GM18868 (cell line): ENCODE data around the gene KRTAP9-9.
"Not testable (repeated sequence)": the region's sequence is repeated elsewhere in the genome, so short reads cannot be mapped to it uniquely, and the experiment has no call there.

Experiments used
- ATAC-seq: cut with Tn5 transposase; IDR thresholded peaks from one replicate; pipeline ENCODE4 v1.9.1; 2021; ENCODE audit warnings: mild to moderate bottlenecking, moderate library complexity; ENCODE audit not compliant: unreplicated experiment

KRTAP9-9 gene

DNA sequence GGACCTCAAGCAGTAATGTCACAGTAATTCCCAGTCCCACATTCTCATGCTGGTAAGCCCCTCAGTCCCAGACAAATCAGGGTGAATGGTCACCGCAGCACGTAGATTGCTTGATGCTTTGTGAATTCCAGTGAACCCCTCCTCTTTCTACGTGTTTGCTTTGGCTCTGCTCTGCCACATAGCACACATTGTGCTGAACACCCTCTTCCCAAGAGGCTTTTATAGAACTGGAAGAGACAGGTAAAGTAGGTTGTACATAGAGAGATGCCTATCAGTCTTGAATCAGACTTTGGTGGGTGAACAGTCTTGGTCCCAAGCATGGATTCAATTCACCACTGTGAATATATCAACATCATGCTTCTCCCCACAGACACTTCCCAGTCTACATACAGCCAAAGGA, 9.4 kb downstream of the KRTAP9-9 start:
- no peak for ATAC-seq

DNA sequence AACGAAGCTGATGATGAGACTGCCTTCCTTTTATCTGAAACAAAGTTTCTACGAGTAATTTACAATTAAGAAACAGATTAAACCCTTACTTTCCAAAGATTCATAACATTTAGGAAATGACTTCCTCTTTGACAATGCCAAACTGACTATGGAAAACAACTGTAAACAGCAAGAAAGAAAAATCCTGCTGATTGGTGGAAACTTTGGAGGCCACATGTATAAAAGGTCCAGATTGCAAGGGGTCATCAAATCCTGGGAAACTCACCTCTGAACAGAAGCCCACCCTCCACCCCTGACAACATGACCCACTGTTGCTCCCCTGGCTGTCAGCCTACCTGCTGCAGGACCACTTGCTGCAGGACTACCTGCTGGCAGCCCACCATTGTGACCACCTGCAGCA, 9.9 kb downstream of the KRTAP9-9 start, which contains the start of gene KRTAP9-6:
TSS of gene KRTAP9-6 (plus strand) at position 301 of the 400 bp plus-strand sequence. CDS start at position 301, 0 bp downstream.
- no peak for ATAC-seq

DNA sequence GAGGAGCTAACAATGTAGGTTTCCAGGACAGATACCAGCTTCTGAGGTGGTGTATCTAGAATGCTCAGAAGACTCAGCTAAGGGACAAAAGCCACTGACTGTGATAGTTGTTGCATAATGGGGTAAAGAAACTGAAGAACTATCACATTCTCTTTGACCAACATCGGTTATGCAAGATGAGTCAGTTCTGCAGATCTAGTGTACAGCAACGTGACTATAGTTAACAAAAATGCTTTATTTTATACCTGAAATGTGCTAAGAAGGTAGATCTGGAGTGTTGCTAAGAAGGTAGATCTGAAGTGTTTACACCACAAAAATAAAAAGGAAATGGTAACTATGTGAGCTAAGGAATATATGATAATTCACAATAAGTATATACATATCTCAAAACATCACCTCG, 12.5 kb downstream of the KRTAP9-9 start:
- no peak for ATAC-seq

DNA sequence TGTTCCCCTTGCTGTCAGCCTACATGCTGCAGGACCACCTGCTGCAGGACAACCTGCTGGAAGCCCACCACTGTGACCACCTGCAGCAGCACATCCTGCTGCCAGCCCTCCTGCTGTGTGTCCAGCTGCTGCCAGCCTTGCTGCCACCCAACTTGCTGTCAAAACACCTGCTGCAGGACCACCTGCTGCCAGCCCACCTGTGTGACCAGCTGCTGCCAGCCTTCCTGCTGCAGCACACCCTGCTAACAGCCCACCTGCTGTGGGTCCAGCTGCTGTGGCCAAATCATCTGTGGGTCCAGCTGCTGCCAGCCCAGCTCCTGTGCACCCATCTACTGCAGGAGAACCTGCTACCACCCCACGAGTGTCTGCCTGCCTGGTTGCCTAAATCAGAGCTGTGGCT, 16.1 kb downstream of the KRTAP9-9 start:
- not testable (repeated sequence) for ATAC-seq

DNA sequence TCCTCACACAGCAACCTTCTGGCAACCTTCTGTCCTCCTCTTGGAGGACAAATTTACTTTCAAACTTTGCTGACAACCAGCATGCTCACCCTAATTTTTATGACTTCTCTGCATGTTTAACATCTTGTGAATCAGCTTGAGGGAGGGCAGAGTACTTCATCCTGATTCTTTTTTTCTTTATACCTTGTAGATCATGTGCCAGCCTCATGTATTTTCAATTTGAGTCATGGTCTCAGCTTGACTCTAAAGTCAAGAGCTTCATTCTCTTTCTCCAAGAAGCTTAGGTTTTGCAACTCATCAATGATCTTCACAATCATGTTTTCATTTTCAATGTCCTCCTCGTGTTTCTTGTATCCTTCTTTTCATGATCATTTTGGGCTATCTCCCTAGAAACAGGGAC, 16.7 kb downstream of the KRTAP9-9 start:
- ATAC-seq = no peak

DNA sequence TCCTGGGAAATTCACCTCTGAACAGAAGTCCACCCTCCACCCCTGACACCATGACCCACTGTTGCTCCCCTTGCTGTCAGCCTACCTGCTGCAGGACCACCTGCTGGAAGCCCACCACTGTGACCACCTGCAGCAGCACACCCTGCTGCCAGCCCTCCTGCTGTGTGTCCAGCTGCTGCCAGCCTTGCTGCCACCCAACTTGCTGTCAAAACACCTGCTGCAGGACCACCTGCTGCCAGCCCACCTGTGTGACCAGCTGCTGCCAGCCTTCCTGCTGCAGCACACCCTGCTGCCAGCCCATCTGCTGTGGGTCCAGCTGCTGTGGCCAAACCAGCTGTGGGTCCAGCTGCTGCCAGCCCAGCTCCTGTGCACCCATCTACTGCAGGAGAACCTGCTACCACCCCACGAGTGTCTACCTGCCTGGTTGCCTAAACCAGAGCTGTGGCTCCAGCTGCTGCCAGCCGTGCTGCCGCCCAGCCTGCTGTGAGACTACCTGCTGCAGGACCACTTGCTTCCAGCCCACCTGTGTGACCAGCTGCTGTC, 20.5 kb downstream of the KRTAP9-9 start, which contains the start of gene KRTAP9-7:
TSS of gene KRTAP9-7 (plus strand) at position 51 of the 543 bp plus-strand sequence. CDS start at position 51, 0 bp downstream.
- not testable (repeated sequence) for ATAC-seq

DNA sequence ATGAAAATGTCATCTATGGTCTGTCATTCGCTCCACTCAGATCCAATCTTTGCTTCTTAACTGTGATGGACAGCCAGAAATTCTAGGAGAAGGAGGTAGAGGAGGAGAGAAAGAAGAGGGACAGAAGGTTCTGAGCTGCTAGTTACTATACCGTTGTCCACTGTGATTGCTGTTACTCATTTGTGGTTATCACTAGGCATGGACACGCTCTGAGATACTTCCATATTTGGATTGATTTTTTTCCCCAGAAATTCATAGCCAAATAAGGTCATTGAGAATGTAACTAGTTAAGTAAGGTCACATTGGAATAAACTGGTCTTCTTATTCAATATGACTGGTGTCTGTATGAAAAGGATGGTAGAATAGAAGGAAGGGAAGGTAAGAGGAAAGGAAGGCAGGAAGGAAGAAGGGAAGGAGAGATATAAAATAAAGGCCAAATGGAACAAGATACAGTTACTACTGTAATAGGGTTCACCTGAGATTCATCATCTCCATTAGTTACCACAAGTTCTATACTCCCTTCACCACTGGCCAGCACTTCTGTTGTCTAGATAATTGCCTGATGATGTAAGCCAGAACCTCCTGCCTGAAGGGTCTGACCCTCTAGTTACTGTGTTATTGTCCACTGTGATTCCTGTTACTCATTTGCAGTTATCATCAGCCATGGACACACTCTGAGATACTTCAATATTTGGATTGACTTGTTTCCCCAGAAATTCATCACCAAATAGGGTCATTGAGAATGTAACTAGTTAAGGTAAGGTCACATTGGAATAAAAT, 23.2 kb downstream of the KRTAP9-9 start:
- no peak for ATAC-seq

DNA sequence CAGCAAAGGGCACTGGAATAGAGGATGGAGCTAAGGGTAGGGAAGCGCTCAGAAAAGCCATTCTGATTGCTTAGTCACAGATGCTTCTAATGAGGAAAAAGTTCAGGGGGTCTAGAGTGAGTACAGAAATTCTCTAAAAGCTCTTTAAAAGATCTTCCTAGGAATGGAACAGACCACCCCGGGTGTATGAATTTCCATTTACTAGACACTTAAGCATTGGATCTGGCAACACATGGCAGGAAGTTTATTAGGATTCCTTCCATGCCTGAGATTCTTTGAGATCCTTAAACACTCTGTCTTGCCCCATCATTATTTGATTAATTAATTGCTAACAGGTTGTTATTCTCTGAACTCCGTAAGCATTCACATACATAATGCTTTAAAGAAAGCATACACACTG, 28.9 kb downstream of the KRTAP9-9 start:
- no peak for ATAC-seq

DNA sequence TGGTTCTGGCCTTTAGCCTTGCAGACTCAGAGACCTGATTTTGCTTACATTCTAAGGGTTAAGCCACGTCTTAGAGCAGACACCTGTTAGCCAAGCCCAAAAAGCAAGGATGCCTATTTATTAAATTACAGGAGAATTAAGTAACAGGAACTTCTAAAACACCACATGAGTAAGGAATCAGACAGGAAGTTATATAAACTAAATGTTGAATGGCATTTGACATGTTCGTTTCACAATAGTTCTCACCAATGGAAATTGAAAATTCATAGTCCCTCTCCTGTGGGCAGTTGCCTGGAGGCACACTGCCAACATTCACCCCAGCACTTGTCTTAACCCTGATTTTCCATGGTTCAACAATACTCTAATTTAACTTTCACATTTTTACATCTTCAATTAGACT, 29.4 kb downstream of the KRTAP9-9 start:
- no peak for ATAC-seq

DNA sequence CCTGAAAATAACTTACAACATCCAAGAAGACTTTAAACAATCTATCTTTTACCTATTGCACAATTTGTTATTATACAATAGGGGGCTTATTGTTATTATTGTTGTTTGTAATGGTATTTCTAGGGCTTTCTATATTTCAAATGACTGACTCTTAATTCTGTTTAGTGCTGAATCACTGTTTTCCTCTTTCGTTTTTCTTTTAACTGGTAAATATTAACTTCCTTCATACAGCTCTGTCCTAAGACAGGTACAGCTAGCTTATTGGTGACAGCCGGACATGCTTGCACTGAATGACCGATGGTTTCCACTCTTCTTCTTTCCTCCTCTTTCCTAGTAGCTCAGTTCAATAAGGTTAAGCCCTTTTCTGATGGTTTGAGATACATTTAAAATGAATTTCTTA, 31.9 kb downstream of the KRTAP9-9 start:
- ATAC-seq = no peak

DNA sequence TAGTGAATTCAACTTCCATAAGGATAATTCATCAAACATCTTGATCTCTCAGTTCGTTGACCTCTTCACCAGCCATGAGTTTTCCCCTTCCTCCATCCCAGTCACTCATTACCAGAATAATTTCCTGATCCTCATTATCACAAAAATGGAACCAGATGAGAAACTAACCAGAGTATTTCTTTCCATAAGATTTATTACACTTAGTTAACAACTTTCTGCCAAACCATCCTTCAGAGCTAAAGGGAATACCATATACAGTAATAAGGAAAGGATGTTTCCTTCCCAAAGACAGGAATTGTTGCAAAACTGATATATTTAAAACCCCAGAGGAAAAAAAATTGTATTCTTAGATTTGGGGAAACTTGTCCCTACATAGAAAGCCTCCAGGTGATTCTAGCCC, 38.8 kb downstream of the KRTAP9-9 start:
- ATAC-seq = no peak

DNA sequence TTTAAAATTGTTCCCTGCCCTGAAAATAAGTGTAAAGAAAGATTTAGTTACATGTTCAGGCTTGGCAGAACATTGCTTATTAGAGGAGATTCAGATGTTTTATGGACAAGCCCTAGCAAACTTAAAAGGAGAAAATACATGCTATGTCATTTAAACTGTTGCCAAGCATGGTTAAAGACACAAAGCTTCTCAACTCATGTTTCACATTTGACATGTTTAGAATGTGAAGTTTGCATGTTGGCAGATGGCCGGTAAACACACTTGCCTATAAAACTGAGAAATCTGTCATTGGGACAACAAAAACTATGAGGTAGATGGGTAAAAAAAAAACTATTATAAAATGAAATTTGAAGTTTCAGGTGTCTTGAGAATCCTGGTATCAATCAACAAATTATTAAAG, 41.7 kb downstream of the KRTAP9-9 start:
- no peak for ATAC-seq

DNA sequence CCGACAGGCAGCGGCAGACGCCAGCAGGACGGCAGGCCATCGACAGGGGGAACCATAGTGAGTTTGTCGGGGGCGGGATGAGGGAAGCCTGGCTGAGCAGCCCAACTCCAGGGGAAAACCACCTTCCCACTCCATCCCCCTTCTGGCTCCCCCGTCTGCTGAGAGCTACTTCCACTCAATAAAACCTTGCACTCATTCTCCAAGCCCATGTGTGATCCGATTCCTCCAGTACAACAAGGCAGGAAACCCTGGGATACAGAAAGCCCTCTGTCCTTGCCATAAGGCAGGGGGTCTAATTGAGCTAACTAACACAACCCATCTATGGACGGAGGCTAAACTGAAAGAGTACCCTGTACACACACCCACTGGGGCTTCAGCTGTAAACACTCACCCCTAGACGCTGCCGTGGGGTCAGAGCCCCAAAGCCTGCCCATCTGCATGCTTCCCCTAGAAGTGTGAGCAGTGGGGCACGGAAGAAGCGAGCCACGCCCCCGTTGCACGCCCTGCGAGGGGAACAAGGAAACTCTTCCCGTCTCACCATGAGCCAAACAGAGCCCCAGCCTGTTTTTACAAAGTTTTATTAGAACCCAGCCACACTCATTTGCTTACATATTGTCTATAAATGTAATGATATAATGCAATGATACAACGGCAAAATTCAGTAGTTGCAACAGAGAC, 43.4 kb downstream of the KRTAP9-9 start:
- ATAC-seq = no peak

DNA sequence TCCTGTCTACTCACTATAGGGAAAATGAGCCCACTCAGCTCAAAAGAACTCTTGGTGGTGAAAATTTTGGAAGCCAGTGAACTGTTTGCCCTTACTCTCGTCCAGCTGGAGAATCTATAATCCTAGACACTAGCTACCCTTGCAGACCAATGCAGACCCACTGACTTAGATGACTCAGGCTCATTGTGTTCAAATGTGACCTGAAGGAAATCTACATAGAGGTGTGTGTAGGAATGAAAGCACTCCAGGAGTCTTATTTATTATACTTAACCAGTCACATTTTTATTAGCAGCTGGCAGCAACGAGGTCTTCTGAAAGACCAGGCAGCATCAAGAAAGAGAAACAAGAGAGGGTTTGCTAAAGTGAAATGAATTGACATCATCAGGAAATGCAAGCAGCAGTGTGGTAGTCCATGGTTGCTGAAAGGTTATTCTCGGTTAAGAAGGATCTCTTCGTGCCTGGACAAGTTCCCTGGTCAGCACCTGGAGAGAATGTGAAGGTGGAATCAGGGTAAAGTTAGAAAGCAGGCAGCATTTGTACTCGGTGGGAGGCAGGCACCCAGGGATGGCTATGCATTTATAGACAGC, 46.1 kb downstream of the KRTAP9-9 start:
- no peak for ATAC-seq

DNA sequence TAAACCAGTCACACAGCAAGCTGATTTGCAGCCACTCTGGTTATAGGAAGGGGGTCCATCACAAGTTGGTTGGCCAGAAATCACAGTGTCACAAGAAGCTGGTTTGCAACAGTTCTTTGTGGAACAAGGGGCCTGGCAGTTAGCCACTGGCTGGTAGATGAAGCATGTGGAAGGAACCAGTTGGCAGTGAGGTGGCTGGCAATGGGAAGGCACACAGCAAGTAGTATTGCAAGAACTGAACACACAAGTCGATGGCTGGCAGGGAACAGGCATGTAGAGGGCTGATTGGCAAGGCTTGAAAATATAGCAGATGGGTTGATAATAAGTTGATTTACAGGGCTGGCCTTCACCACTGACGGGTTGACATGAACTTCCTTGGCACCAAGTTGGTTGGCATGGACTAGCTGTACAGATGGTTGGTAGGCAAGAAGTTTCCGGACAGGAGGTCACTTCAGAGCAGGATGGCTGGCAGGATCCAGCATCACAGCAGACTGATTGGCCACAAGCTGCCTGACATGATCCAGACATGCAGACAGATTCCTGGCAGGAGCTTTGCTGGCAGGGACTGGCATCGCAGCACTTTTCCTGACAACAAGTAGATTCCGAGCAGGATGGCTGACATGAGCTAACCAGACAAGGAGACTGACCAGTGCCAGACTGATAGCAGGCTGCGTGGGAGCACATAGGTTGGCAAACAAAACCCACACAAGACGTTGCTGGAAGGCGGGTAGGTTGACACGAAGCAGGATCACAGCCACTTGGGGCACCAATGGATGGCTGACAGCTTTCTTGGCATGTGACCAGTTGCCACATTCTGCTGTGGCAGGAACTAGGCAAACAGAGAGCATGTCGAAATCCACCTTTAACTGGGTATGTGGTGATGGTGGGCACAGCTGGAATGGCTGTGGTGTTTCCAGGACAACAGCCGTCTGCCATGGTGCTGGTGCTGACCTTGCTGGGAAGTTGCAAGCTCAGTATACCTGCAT, 47.0 kb downstream of the KRTAP9-9 start, which contains the start of gene KRTAP29-1:
TSS of gene KRTAP29-1 (minus strand) at position 936 of the 986 bp plus-strand sequence. CDS start at position 936, 0 bp downstream.
- ATAC-seq = no peak

DNA sequence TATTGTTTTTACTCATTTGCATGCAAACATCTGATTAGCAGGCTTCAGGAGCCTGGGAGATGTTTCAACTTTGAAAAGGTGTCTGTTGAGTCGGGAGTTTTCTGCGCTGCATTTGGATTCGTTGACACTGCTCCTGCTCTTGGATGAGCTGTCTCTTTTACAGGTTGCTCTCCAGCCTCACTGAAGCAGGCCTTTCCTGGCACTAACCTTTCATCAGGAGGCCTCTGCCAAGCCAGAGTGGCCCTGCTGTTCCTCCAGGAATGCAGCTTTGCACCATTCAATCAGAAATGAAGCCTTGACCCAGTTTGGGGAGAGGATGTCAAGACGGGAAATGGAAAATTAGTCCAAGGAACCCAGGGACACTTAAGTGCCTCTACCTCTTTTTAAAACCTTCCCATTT, 47.8 kb downstream of the KRTAP9-9 start:
- no peak for ATAC-seq

DNA sequence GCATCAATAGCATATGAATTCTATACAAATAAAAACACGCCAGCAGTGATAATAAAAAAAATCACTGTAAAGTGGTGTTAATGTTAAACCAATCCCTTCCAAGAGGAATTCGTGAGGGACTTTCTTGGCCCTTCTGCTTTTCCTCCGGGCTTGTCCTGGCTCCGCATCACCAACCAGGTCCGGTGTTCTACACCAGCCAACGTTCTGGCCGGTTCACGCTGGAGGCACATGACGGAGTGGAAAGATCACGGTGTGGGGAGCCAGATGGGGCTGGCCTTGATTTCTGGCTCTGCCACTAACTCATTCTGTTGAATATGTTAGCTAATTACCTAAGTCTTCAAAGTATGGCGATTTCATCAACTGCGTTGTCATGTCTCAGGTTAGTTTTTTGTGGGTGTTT, 48.9 kb downstream of the KRTAP9-9 start:
- ATAC-seq = no peak
